Neural crest cell (in vitro differentiated cells): ENCODE results near the gene SUCLG2. TPM values are rescaled to one million over a fixed set of nuclear protein-coding genes. Genes with fewer than 3 reads are reported as not detected.

Experiments used
- DNase-seq: peaks from one replicate; pipeline ENCODE4 v3.0.0; 2021; ENCODE audit warnings: low read depth, mixed read lengths, low spot score
- H3K27ac Mint-ChIP-seq: one replicate; pipeline ENCODE4 v1.8.0; 2021; ENCODE audit warnings: mild to moderate bottlenecking, mixed read lengths; ENCODE audit not compliant: unreplicated experiment
- H3K27me3 Mint-ChIP-seq: 2 replicates; pipeline ENCODE4 v1.8.0; 2021; ENCODE audit warnings: low read depth, mild to moderate bottlenecking, mixed read lengths
- H3K36me3 Mint-ChIP-seq: 2 replicates; pipeline ENCODE4 v1.8.0; 2021; ENCODE audit warnings: low read depth, mild to moderate bottlenecking, mixed read lengths
- H3K4me1 Mint-ChIP-seq: 2 replicates; pipeline ENCODE4 v1.8.0; 2021; ENCODE audit warnings: mixed read lengths
- H3K4me3 Mint-ChIP-seq: one replicate; pipeline ENCODE4 v1.8.0; 2021; ENCODE audit warnings: mild to moderate bottlenecking, mixed read lengths
- H3K9me3 Mint-ChIP-seq: 2 replicates; pipeline ENCODE4 v1.8.0; 2021; ENCODE audit warnings: mixed read lengths
- total RNA-seq: library from RNA; stranded (reverse); gene quantifications from 2 replicates; pipeline ENCODE4 v1.2.1, GENCODE V29; 2021
- TF ChIP-seq, protein P1 (sequence below): fragments of 200-600 bp; sonication (generic); conservative IDR thresholded peaks from 2 replicates; pipeline ENCODE4 v1.5.0; 2021; ENCODE audit warnings: antibody characterized with exemption, mild to moderate bottlenecking

The SUCLG2 gene
- total RNA-seq, 1 donor from 2014 or later = 36.4 TPM

DNA sequence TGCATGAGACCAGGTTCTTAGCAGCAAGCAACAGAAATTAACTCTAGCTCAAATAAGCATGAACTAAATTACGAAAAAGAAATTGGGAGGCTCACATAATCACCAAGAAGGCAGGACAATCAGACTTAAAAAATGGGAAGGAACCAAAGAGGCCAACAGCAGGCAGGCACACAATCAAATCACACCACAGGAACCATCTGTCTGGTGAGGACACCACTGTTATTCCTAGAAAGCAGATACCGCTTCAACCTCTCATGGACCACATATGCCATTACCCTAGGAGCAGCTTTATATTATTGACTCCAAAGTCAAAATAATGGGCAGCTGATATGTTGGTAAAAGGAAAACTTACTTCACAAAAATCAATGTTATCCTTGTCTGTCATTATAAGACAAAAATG lies 51.6 kb downstream of the SUCLG2 start:
- peaks cover 4% of the 10 kb centered on the region for H3K4me1 Mint-ChIP-seq
- H3K4me3 Mint-ChIP-seq = no peak overlapping the region
- TF ChIP-seq, protein P1, sequence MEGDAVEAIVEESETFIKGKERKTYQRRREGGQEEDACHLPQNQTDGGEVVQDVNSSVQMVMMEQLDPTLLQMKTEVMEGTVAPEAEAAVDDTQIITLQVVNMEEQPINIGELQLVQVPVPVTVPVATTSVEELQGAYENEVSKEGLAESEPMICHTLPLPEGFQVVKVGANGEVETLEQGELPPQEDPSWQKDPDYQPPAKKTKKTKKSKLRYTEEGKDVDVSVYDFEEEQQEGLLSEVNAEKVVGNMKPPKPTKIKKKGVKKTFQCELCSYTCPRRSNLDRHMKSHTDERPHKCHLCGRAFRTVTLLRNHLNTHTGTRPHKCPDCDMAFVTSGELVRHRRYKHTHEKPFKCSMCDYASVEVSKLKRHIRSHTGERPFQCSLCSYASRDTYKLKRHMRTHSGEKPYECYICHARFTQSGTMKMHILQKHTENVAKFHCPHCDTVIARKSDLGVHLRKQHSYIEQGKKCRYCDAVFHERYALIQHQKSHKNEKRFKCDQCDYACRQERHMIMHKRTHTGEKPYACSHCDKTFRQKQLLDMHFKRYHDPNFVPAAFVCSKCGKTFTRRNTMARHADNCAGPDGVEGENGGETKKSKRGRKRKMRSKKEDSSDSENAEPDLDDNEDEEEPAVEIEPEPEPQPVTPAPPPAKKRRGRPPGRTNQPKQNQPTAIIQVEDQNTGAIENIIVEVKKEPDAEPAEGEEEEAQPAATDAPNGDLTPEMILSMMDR = no peak
- no peaks in the 10 kb centered on the region for H3K27me3 Mint-ChIP-seq
- no peak for DNase-seq
- H3K9me3 Mint-ChIP-seq = no peaks in the 10 kb centered on the region
- no peak overlapping the region for H3K27ac Mint-ChIP-seq
- peaks cover 18% of the 10 kb centered on the region for H3K36me3 Mint-ChIP-seq

DNA sequence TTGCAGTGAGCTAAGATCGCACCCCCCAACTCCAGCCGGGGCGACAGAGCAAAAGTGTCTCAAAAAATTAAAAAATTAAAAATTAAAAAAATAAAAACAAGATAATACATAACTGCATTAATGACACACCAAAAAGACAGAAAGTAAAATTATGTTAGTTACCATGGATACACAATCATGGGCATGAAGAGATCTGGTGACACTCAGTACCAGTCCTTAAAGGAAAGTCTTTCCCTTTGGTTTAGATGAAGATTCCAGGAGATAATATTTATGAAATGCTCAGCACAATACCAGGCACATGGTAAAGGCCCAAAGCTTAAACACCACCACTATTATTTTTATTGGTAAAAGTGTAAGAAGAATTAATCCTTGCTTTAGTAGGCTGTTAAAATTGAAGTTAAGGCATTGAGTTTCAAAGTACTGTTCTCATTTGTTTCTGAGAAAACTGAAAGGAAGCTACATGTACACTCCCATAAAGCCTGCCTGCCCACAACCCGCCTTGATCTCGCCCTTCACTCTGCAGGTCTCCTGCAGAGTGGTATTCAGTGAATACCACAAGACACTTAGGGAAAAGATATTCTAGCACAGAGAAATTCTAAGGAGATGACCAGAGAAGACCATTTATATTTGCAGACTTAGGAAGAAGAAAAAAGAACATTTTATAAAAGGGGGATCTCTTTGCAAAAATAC lies 52.3 kb downstream of the SUCLG2 start:
- H3K27me3 Mint-ChIP-seq = no peaks in the 10 kb centered on the region
- TF ChIP-seq, protein P1 = no peak

DNA sequence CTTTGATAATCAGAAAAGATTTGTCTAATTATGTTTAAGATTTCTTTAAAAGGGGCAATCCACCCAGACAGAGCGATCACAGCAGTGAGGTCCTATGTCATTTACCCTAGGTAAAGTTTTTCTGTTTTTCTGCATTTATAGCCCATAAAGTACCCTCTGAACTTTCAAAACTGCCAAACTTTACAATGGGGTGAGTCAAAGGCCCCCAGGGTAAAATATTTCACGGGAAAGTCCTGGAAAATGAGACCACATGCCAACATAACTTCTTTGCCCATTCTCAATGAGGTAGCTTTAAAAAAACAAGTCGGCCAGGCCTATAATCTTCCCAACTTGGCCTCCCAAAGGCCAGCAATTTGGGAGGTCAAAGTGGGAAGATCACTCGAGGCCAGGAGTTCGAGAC lies 53.0 kb downstream of the SUCLG2 start:
- no peak for DNase-seq
- H3K36me3 Mint-ChIP-seq = peaks cover 15% of the 10 kb centered on the region
- TF ChIP-seq, protein P1 = no peak
- H3K4me1 Mint-ChIP-seq = peaks cover 4% of the 10 kb centered on the region
- H3K27ac Mint-ChIP-seq = no peak overlapping the region
- H3K27me3 Mint-ChIP-seq = no peaks in the 10 kb centered on the region
- H3K9me3 Mint-ChIP-seq = no peaks in the 10 kb centered on the region
- no peak overlapping the region for H3K4me3 Mint-ChIP-seq

More for the DNA sequence above, 52.3 kb downstream of the SUCLG2 start:
- no peak for DNase-seq
- no peak overlapping the region for H3K27ac Mint-ChIP-seq
- no peak overlapping the region for H3K4me3 Mint-ChIP-seq
- peaks cover 4% of the 10 kb centered on the region for H3K4me1 Mint-ChIP-seq
- no peaks in the 10 kb centered on the region for H3K9me3 Mint-ChIP-seq
- peaks cover 15% of the 10 kb centered on the region for H3K36me3 Mint-ChIP-seq

DNA sequence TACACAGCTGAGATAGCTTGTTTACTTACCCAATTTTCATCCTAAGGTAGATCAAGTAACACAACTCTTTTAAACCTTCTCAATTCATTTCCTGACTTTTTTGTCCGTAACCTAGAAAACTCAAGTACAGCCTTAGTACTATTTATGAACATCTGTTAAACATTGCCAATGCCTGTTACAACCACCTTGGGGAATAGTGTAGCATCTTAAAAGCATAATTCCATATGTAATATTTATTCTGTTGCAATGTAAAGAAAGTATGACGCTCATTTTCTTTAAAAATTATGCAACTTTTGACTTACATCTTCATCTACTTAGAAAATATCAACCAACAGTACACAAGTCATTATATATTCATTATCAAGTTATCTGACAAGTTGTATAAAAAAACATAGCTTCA lies 54.6 kb downstream of the SUCLG2 start:
- H3K4me3 Mint-ChIP-seq = no peak overlapping the region
- no peaks in the 10 kb centered on the region for H3K27me3 Mint-ChIP-seq
- no peak for DNase-seq
- H3K36me3 Mint-ChIP-seq = peaks cover 3% of the 10 kb centered on the region
- no peak overlapping the region for H3K27ac Mint-ChIP-seq
- H3K4me1 Mint-ChIP-seq = peaks cover 4% of the 10 kb centered on the region
- H3K9me3 Mint-ChIP-seq = no peaks in the 10 kb centered on the region
- TF ChIP-seq, protein P1 = no peak

DNA sequence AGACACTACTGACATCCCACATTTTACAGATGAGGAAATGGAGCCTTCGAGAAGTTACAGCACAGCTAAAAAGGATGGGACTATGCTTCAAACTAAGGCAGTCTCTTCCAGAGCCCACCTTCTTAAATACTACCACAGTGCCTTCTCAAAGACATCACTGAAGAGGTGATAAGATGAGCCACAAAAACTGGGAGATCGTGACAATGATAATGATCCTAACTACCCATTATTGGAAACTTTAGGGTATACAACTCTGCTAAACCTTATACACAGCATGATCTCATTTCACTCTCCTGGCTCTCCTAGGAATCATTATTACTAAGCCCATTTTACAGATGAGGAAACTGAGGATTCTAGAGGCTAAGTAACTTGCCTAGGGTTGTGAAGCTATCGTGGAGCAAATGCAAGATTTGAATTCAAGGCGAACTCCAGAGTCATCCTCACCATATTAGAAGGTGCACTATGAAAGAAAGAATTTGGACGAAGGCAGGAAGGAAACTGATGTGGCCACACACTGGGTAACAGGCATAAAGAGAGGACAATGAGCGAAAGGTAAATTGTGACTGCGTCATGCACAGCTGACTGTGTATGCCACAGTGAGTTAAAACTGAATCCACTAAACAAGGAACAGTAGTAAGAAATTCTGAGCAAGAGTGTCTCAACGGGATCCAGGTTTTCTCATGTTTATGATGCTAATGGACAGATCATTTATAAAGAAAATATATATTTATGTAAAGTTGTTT lies 55.4 kb downstream of the SUCLG2 start:
- Mint-ChIP-seq H3K9me3 (no peaks in the 10 kb centered on the region), H3K27me3 (no peaks in the 10 kb centered on the region), H3K4me1 (peaks cover 4% of the 10 kb centered on the region), H3K4me3 (no peak overlapping the region), H3K27ac (no peak overlapping the region), H3K36me3 (peaks cover 6% of the 10 kb centered on the region)
- no peak for DNase-seq
- TF ChIP-seq, protein P1 = no peak
